ENCODE measurements around the gene KPNA5.
A peak's percentile ranks its signal among the peaks of the same experiment; 100 is the strongest.

KPNA5 gene

DNA sequence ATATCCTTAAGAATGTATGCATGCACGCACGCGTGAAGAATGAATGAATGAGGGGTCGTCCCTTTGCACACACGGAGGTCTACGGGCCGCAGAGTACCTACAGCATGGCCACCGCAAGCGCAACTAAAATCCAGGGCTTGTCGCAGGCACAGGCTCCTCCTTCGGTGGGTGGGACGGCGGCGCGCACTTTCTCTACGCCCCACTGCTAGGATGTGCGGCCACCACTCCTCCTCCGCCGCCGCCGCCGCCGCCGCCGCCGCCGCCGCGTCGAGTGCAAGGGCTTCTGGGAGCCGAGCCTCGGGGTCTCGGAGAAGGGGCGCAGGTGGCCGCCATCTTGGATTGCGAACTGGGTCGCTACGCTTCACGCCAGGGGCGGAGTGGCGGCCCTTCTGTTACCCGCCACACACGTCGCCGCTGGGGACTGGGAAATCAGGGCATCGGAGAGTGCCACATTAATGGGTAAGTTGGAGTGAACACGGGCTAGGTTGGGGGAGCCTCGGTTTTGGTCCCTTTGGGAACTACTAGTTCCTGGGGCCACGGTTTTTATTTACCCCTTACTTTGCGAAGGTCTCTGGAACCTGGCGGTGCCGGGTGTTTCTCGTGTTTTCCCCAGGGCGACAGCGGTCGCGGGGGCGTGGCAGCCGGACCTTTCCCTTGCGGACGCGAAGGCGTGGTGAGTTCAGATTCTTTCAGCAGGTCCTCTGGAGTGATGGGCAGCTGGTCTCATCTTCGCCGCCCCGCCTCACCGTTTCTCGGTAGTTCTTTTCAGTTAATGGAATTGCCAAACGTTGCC is at the start of gene KPNA5:
TSS of gene KPNA5 (plus strand) at position 332 of the 793 bp plus-strand sequence. CDS start at position 456, 124 bp downstream.
- TF ChIP-seq, protein P1, sequence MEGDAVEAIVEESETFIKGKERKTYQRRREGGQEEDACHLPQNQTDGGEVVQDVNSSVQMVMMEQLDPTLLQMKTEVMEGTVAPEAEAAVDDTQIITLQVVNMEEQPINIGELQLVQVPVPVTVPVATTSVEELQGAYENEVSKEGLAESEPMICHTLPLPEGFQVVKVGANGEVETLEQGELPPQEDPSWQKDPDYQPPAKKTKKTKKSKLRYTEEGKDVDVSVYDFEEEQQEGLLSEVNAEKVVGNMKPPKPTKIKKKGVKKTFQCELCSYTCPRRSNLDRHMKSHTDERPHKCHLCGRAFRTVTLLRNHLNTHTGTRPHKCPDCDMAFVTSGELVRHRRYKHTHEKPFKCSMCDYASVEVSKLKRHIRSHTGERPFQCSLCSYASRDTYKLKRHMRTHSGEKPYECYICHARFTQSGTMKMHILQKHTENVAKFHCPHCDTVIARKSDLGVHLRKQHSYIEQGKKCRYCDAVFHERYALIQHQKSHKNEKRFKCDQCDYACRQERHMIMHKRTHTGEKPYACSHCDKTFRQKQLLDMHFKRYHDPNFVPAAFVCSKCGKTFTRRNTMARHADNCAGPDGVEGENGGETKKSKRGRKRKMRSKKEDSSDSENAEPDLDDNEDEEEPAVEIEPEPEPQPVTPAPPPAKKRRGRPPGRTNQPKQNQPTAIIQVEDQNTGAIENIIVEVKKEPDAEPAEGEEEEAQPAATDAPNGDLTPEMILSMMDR (IDR thresholded peaks at IDR 0.05; ENCODE audit: low read depth, low read length, missing control alignments) = no peak
- peak; percentile 73 for DNase-seq (ENCODE audit: extremely low read depth, low read depth)
- peak within 1 kb of the TSS; percentile 91 for H3K4me3 ChIP-seq (replicated peaks; ENCODE audit: low read depth, low read length)

DNA sequence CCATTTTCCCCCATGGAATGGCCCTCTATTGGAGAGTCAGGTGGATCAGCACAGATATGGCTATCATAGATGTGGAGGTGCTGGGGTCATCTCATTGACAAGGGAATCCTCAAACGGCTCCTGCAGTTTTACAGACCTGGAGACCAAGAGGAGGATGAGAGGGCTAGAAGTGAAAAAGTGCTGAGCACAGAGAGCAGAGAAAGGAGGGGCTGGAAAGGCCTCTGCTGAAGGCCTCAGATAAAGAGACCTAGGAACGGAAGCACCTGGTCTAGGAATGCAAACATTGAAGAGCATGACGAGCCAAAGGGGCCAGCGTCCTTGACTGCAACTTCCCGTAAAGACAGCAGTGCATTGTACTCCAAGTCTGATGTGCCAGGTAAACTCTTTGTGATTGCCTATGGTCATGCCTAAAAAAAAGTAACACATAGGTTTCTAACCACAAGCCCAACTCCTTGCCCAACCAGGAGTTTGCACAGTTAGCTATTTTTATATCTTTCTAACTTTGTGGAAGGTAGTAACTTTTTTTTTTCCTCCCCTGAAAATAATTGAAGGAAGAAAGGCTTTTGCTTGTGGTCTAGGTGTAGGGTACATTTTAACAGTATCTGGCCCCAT is 49.5 kb upstream of the KPNA5 start:
- DNase-seq (ENCODE audit: extremely low read depth, low read depth) = no peak
- no peak overlapping the region for H3K4me3 ChIP-seq (replicated peaks; ENCODE audit: low read depth, low read length)
- TF ChIP-seq, protein P1 (IDR thresholded peaks at IDR 0.05; ENCODE audit: low read depth, low read length, missing control alignments) = no peak

DNA sequence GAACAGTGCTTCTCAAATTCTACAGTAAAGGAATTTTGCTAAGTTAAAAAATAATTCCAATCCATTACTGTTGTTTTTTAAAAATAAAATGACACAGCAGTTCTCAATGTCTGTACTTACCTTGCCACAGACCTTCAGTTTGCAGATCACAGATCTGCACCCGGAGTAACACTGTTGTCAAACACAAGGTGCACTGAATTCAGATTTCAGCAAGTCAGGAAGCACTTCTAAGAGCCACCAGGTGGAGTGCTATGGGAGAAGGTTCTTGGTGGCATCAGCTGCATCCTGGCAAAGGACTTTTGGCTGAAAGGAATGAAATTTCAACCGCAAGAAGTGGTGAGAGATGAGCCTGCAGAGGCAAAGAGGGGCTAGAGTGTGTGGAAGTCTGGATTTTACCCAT is 47.3 kb upstream of the KPNA5 start:
- H3K4me3 ChIP-seq (replicated peaks; ENCODE audit: low read depth, low read length) = no peak overlapping the region
- no peak for DNase-seq (ENCODE audit: extremely low read depth, low read depth)
- TF ChIP-seq, protein P1 (IDR thresholded peaks at IDR 0.05; ENCODE audit: low read depth, low read length, missing control alignments) = peak; percentile 37

DNA sequence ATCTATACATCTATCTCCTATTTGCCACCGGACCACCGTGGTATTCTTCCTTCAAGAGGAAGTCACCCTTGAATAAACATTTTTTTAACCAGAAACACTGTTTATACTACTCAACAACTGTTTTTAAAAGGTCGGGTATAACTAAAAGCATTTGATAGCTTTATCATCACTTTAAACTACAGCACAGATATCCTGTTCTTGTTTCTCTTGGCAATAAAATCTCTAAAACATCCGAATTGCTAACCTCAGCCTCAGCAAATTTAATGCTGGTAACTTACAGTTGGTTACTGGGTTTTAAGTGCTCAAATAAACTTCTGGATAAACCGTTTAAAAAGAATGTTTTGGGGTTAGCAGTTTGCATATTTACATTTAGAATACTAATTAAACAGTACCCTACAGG is 32.9 kb upstream of the KPNA5 start:
- no peak overlapping the region for H3K4me3 ChIP-seq (replicated peaks; ENCODE audit: low read depth, low read length)
- TF ChIP-seq, protein P1 (IDR thresholded peaks at IDR 0.05; ENCODE audit: low read depth, low read length, missing control alignments) = no peak
- DNase-seq (ENCODE audit: extremely low read depth, low read depth) = no peak

DNA sequence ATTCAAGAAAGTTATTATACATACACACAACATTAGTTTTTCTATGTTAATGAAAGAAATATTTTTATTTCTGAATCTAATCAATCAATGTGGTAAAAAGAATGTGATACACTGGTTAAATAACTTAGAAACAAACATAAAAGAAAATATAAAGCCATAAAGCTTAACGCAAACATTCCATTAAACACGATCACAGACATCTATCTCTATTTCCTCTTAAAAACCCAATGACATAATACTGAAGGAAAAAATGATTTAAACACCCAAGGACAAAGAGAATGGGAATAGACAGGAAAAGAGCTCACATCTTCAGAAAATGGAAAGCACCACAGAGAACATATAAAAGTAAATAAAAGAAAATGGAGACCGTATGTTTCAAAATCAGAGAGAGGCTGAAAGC is 31.9 kb upstream of the KPNA5 start:
- DNase-seq (ENCODE audit: extremely low read depth, low read depth) = no peak
- TF ChIP-seq, protein P1 (IDR thresholded peaks at IDR 0.05; ENCODE audit: low read depth, low read length, missing control alignments) = no peak
- H3K4me3 ChIP-seq (replicated peaks; ENCODE audit: low read depth, low read length) = no peak overlapping the region

DNA sequence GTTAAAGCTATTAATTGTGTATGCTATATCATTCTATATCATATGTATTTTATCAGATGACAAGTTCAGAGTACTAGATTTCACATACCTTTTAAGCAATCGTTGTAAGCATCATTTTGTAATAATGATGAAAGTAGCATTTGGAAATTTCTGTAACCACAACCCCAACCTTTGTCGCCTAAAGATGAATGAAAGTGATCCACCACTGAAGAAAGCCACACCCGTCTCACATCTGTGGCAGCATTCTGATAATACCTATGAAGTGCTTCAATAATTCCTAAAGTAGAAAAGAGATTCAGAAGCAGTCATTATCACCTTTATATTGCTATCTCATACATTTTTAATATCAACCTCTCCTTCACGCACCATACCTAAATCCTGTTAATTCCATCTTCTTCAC is 29.1 kb upstream of the KPNA5 start:
- no peak for DNase-seq (ENCODE audit: extremely low read depth, low read depth)
- TF ChIP-seq, protein P1 (IDR thresholded peaks at IDR 0.05; ENCODE audit: low read depth, low read length, missing control alignments) = no peak
- no peak overlapping the region for H3K4me3 ChIP-seq (replicated peaks; ENCODE audit: low read depth, low read length)

All from HFF-Myc (cell line).